Activated CD4-positive, alpha-beta T cell treated with anti-CD3 and anti-CD28 coated beads, Interleukin-2, Interleukin-4, amounts not matched to agents 100 ng/mL and 50 ng/mL, durations not matched to agents 16 hours and 8 hours (primary cell): ENCODE data around the gene FIGNL2.

ENCODE experiments used
- DNase-seq: peaks from one replicate; pipeline ENCODE4 v3.0.0-alpha.2; 2020; ENCODE audit warnings: low spot score

The FIGNL2 gene

GRCh38 chr12:51773145-51773869, 75.2 kb downstream of the FIGNL2 start:
- no peak for DNase-seq

DNA sequence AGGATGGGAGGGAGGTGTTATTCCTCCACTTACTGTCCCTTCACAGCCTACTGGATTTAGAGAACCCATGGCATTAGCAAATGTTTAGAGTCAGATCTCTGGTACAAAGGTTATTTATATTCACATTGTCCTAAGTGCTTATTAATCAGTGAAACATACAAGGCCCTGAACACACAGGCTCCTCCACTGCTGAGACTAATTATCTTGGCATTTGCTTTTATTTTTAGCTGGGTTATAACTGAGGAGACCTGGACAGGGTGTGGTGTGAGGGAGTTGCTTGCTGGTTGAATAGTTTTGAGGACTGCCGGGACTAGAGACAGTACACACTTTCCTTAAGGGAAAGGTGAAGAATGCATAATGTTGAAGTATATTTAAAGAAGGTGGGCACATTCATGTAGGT, 77.5 kb downstream of the FIGNL2 start:
- DNase-seq, result no peak
